SIG-M5 treated with dmso at 0.1 percent for 504 hours (cell line): Measurements from ENCODE around the gene RTEL1.

Experiments used
- DNase-seq: peaks from one replicate; lab custom pipeline; 2025; ENCODE audit not compliant: unreplicated experiment; lab: John Stamatoyannopoulos, UW

RTEL1 gene

GRCh38 chr20:63739130-63740069 lies 81.3 kb downstream of the RTEL1 start, which contains the start of gene SLC2A4RG:
SLC2A4RG (plus strand) TSS chr20:63739776; CDS start chr20:63739913, 137 bp downstream.
- peak; percentile 71 for DNase-seq

- peak; percentile 40 for DNase-seq
Measured at GRCh38 chr20:63740070-63740626, 82.0 kb downstream of the RTEL1 start.

GRCh38 chr20:63740627-63741353 lies 82.7 kb downstream of the RTEL1 start:
- peak; percentile 86 for DNase-seq

- DNase-seq, result no peak
Measured at GRCh38 chr20:63741354-63741675, 83.2 kb downstream of the RTEL1 start.

GRCh38 chr20:63741676-63742380 lies 83.7 kb downstream of the RTEL1 start:
- no peak for DNase-seq

GRCh38 chr20:63742381-63743024 lies 84.4 kb downstream of the RTEL1 start:
- DNase-seq, result no peak

GRCh38 chr20:63743210-63743970 lies 85.3 kb downstream of the RTEL1 start:
- DNase-seq, result no peak

GRCh38 chr20:63744158-63744557 lies 86.0 kb downstream of the RTEL1 start:
- no peak for DNase-seq

GRCh38 chr20:63744574-63745423 lies 86.7 kb downstream of the RTEL1 start:
- DNase-seq, result no peak

- DNase-seq, result no peak
Measured at GRCh38 chr20:63745424-63745805, 87.3 kb downstream of the RTEL1 start.
